Keratinocyte (primary cell): Measurements from ENCODE around the gene SLC25A23. TPM values are rescaled to one million over a fixed set of nuclear protein-coding genes. Genes with fewer than 3 reads are reported as not detected.

ENCODE experiments used
- DNase-seq: peaks from one replicate; pipeline ENCODE4 v3.0.0-alpha.2; 2011; ENCODE audit warnings: low read depth, missing footprints, low spot score
- FAIRE-seq: peaks from 2 replicates; lab custom pipeline; 2011; peaks lifted over from hg19 to GRCh38; lab: Jason Lieb, UNC
- H2AFZ ChIP-seq: 2 replicates; pipeline ENCODE4 v1.6.0; 2012; ENCODE audit warnings: low read length, control low read depth, inconsistent platforms; ENCODE audit not compliant: control insufficient read depth
- H3K27ac ChIP-seq: 2 replicates; pipeline ENCODE4 v1.5.1; 2011; ENCODE audit warnings: low read length; ENCODE audit not compliant: control insufficient read depth, insufficient read depth
- H3K27me3 ChIP-seq: 3 replicates; pipeline ENCODE4 v1.6.0; 2011; ENCODE audit warnings: low read length; ENCODE audit not compliant: control insufficient read depth, insufficient read depth; ENCODE audit errors: extremely low read depth
- H3K36me3 ChIP-seq, 2 experiments: 2 replicates in 1 of 2; 3 replicates in 1 of 2; pipeline ENCODE4 v1.5.1; 2011; ENCODE audit warnings: low read length in 2 of 2, mild to moderate bottlenecking in 1 of 2; ENCODE audit not compliant: control insufficient read depth in 2 of 2, insufficient read depth in 2 of 2; ENCODE audit errors: extremely low read depth in 1 of 2
- H3K4me1 ChIP-seq: 3 replicates; pipeline ENCODE4 v1.5.1; 2011; ENCODE audit warnings: low read length; ENCODE audit not compliant: control insufficient read depth, insufficient read depth; ENCODE audit errors: extremely low read depth
- H3K4me2 ChIP-seq: 3 replicates; pipeline ENCODE4 v1.6.0; 2011; ENCODE audit warnings: low read depth, low read length; ENCODE audit not compliant: control insufficient read depth, insufficient read depth; ENCODE audit errors: extremely low read depth
- H3K4me3 ChIP-seq, 3 experiments: fragments of 200-600 bp in 1 of 3; sonication (generic) in 1 of 3; 2 replicates in 2 of 3; 3 replicates in 1 of 3; pipeline ENCODE4 v1.5.1; 2011 to 2016; ENCODE audit warnings: low read length in 3 of 3, mild to moderate bottlenecking in 3 of 3, control low read depth in 2 of 3, inconsistent platforms in 1 of 3, low read depth in 1 of 3, mixed read lengths in 1 of 3, mixed run types in 1 of 3, moderate library complexity in 1 of 3; ENCODE audit not compliant: control insufficient read depth in 2 of 3, insufficient read depth in 2 of 3; ENCODE audit errors: extremely low read depth in 1 of 3
- H3K79me2 ChIP-seq: 2 replicates; pipeline ENCODE4 v1.6.0; 2012; ENCODE audit warnings: low read length; ENCODE audit not compliant: control insufficient read depth, insufficient read depth
- H3K9ac ChIP-seq: 3 replicates; pipeline ENCODE4 v1.6.0; 2011; ENCODE audit warnings: low read length; ENCODE audit not compliant: control insufficient read depth, insufficient read depth; ENCODE audit errors: extremely low read depth
- H3K9me1 ChIP-seq: 3 replicates; pipeline ENCODE4 v1.6.0; 2011; ENCODE audit warnings: low read length; ENCODE audit not compliant: control insufficient read depth, insufficient read depth; ENCODE audit errors: extremely low read depth
- H3K9me3 ChIP-seq: 2 replicates; pipeline ENCODE4 v1.5.1; 2012; ENCODE audit warnings: low read depth, low read length; ENCODE audit not compliant: control insufficient read depth
- H4K20me1 ChIP-seq: 3 replicates; pipeline ENCODE4 v1.6.0; 2011; ENCODE audit warnings: low read length; ENCODE audit not compliant: control insufficient read depth, insufficient read depth; ENCODE audit errors: extremely low read depth
- EZH2 ChIP-seq: IDR thresholded peaks from one replicate; pipeline ENCODE4 v1.6.1; 2012; ENCODE audit warnings: inconsistent platforms, mild to moderate bottlenecking, low read length, moderate library complexity
- dilution Hi-C: fragments of 300-500 bp; cut with MboI; formaldehyde crosslinking; loops from one replicate; pipeline ENCODE4 v1.7.0; 2020; ENCODE audit warnings: low sequenced_read_pairs; ENCODE audit not compliant: extremely low pct_ligation_motif_present
- polyA plus RNA-seq, 5 experiments: library from polyadenylated mRNA; depleted of rRNA in 3 of 5; stranded (reverse) in 3 of 5; stranded (forward) in 1 of 5; unstranded in 1 of 5; fragments of >200 nt; gene quantifications; 1 replicate in 1 of 5; 2 replicates in 3 of 5; 3 replicates in 1 of 5; pipeline versions ENCODE4 v1.2.1 to v1.2.3, GENCODE V29; 2011 to 2012; ENCODE audit warnings: missing spikeins in 2 of 5, low read depth in 1 of 5, low replicate concordance in 1 of 5
- TF ChIP-seq, protein P1 (sequence below), 3 experiments: IDR thresholded peaks in 1 of 3; conservative IDR thresholded peaks in 1 of 3; optimal IDR thresholded peaks in 1 of 3; 2 replicates in 2 of 3; 3 replicates in 1 of 3; pipeline versions ENCODE3 to v1.5.1; 2011; ENCODE audit warnings: low read length in 3 of 3, mild to moderate bottlenecking in 3 of 3, moderate library complexity in 2 of 3, control low read depth in 1 of 3, inconsistent platforms in 1 of 3; ENCODE audit not compliant: insufficient read depth in 2 of 3; ENCODE audit errors: extremely low read depth in 1 of 3

SLC25A23 gene
- polyA plus RNA-seq, 1 donor (not counting 4 experiments of a cell fraction or from before 2014, with no cell fraction given), result 6.4 TPM

DNA sequence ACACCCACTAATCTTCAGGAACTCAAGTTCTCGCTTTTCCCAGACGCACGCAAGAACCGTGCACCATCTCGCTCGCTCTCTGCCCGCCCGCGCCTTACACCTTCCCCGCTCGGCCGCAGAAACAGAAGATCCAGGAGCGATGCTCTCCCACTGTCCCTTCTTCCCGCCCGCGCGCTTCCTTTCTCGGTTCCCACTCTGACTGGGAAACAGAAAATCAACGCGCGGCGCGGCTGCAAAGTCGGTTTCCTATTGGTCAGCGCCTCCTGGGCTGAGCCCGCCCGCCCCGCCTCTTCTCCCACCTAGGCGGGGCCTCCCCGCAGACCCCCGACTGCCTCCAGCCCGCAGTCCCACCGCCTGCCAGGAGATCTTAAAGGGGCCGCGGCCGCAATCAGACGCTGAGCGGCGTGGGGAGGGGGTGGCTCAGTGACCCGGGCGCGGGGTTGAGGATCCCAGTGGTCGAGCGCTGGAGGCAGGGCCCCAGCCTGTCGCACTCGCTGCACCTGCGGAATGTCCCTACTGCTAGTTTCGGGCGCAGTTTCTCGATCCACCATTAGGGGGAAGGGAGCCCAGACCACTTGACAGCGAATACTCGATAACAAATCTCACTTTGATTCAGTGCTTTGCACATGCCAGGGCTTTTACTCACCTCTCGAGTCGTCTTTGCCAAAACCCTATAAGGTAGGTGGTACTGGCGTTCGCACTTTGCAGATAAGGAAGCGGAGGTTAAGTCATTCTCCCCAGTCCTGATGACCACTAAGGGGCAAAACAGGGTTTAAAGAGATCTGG, 700 bp upstream of the SLC25A23 start:
- H4K20me1 ChIP-seq, result no peaks in the 10 kb centered on the region
- peak overlapping the region; percentile 98 for H3K4me2 ChIP-seq
- H3K27me3 ChIP-seq, result no peaks in the 10 kb centered on the region
- FAIRE-seq (peak; percentile 94), DNase-seq (no peak)
- H2AFZ ChIP-seq, result peak overlapping the region; percentile 98
- no peaks in the 10 kb centered on the region for H3K9me3 ChIP-seq
- peak overlapping the region; percentile 80 for H3K27ac ChIP-seq
- no peaks in the 10 kb centered on the region for H3K9me1 ChIP-seq
- H3K4me1 ChIP-seq, result peaks cover 15% of the 10 kb centered on the region
- dilution Hi-C loops, result no loop called here
- H3K4me3 ChIP-seq, result peak overlapping the region; percentile 64 to 79 (median 74)
- H3K9ac ChIP-seq, result peak overlapping the region; percentile 73
- H3K36me3 ChIP-seq, result peaks cover 2 to 3% of the 10 kb centered on the region in 2 experiments
- H3K79me2 ChIP-seq, result no peaks in the 10 kb centered on the region
- TF ChIP-seq, protein P1, sequence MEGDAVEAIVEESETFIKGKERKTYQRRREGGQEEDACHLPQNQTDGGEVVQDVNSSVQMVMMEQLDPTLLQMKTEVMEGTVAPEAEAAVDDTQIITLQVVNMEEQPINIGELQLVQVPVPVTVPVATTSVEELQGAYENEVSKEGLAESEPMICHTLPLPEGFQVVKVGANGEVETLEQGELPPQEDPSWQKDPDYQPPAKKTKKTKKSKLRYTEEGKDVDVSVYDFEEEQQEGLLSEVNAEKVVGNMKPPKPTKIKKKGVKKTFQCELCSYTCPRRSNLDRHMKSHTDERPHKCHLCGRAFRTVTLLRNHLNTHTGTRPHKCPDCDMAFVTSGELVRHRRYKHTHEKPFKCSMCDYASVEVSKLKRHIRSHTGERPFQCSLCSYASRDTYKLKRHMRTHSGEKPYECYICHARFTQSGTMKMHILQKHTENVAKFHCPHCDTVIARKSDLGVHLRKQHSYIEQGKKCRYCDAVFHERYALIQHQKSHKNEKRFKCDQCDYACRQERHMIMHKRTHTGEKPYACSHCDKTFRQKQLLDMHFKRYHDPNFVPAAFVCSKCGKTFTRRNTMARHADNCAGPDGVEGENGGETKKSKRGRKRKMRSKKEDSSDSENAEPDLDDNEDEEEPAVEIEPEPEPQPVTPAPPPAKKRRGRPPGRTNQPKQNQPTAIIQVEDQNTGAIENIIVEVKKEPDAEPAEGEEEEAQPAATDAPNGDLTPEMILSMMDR (optimal IDR thresholded peaks at IDR 0.05 in 1 of 3, IDR thresholded peaks at IDR 0.05 in 1 of 3, conservative IDR thresholded peaks at IDR 0.05 in 1 of 3; ENCODE audit: extremely low read depth in 1 of 3, insufficient read depth in 2 of 3, low read length in 3 of 3), result peak; percentile 55 to 65 (median 57)
- TF ChIP-seq EZH2, result no peak

GRCh38 chr19:6458695-6459261, 814 bp downstream of the SLC25A23 start:
- FAIRE-seq (no peak), DNase-seq (no peak)
- H3K4me1 ChIP-seq, result peaks cover 10% of the 10 kb centered on the region
- H3K9me3 ChIP-seq, result peaks cover 6% of the 10 kb centered on the region
- no peaks in the 10 kb centered on the region for H3K27me3 ChIP-seq
- H3K9me1 ChIP-seq, result no peaks in the 10 kb centered on the region
- H4K20me1 ChIP-seq, result no peaks in the 10 kb centered on the region
- TF ChIP-seq, protein P1 (optimal IDR thresholded peaks at IDR 0.05 in 1 of 3, IDR thresholded peaks at IDR 0.05 in 1 of 3, conservative IDR thresholded peaks at IDR 0.05 in 1 of 3; ENCODE audit: extremely low read depth in 1 of 3, insufficient read depth in 2 of 3, low read length in 3 of 3), result no peak
- TF ChIP-seq EZH2, result no peak
- dilution Hi-C loops, result no loop called here
- H3K9ac ChIP-seq, result peak overlapping the region; percentile 59
- H3K4me3 ChIP-seq, result peak overlapping the region; percentile 64 to 79 (median 74)
- H3K27ac ChIP-seq, result no peak overlapping the region
- H2AFZ ChIP-seq, result peak overlapping the region; percentile 98
- H3K4me2 ChIP-seq, result peak overlapping the region; percentile 98
- peaks cover 6 to 8% of the 10 kb centered on the region in 2 experiments for H3K36me3 ChIP-seq
- H3K79me2 ChIP-seq, result no peaks in the 10 kb centered on the region
